HG03175 (cell line): ENCODE results near the gene PAX8.
"Not testable (repeated sequence)": the region's sequence is repeated elsewhere in the genome, so short reads cannot be mapped to it uniquely, and the experiment has no call there.

Source experiments
- ATAC-seq: cut with Tn5 transposase; IDR thresholded peaks from one replicate; pipeline ENCODE4 v1.9.1; 2021; ENCODE audit warnings: mild to moderate bottlenecking, moderate library complexity; ENCODE audit not compliant: unreplicated experiment

The PAX8 gene

DNA sequence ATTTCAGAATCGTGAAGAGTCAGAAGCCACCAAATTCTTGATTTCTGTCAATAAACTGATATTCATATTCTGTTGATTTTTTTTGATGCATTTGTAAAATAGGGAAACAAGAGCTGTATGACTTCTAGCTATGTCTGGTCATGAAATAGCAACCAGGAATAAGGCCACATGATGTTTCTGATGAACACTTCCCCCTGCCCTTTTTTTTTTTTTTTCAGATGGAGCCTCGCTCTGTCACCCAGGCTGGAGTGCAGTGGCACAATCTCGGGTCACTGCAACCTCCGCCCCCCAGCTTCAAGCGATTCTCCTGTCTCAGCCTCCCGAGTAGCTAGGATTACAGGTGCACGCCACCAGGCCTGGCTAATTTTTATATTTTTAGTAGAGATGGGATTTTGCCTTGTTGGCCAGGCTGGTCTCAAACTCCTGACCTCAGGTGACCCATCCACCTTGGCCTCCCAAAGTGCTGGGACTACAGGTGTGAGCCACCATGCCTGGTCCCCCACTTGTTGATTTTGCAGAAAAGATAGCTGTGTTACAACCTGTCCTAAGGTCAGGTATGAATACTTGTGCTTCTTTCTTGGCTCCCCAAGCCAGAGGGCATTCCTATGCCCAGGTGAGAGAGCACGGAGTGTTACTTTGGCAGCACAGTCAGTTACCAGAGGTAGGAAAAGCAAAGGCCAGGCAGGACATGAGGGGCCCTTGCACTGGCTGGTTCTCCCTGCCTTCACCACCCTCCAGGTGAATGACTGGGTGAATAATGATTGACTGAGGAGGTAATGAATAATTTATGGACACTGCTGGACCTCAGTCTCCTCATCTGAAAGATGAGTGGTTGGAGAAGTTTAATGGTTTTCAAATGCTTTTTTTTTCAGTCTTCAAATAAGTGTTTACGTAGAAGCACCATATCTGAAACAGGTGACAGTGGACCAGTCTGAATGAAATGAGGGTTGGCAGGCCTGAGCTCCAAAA lies 39.6 kb downstream of the PAX8 start:
- no peak for ATAC-seq

DNA sequence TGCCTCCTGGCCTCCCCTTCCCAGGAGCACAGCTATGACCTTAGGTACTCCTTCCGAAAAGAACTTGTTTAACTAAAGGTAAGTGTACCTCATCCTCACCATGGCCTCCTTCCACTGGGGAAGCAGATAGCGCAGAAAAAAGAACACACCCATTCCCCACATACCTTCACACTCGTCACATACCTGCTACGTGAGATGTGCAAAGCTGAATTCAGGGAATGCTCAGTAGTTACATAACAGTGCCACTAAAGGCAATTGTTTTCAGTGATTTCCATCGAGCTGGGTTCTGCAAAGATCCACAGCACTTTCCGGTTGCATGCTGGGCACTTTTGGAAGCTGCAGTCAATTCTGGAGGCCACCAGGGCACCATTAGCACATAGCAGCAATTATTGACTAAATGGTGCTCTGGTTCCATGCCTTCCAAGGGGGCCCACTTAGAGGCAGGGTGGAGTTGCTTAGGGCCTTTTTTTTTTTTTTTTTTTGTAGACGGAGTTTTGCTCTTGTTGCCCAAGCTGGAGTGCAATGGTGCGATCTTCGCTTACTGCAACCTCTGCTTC lies 41.0 kb downstream of the PAX8 start:
- ATAC-seq: no peak

DNA sequence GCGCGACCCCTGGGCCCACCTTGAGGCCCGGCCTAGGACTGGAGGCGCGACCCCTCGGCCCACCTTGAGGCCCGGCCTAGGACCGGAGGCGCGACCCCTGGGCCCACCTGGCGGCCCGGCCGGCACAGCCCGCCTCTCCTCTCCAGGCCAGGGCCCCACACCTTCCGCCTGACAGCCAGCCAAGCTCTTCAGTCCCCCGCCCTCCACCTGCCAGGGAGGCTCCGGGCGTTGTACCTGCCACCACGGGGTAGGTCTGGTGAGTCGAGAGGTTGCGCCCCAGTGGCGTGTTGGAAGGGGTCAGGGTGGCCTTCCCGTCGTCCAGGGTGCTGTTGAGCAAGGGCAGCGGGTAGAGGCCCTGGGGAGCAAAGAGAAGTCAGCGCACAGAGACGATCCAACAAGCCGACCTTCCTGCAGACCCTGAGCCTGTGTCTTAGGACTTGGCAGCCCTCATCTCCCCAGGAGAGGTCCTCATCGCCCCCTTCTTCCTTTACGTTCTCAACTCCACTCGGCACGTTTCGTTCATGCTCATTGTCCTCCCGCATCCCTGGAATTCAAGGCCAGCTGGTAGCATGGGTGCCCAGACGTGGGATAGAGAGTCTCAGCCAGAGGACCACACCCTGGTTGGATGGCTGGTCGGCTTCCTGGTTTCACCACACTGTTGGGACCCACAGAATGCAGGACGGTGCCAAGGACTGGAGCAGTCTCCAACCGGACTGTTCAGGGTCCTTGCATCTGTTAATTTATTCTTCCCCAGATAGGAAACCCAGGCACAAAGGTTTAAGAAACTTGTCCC lies 42.2 kb downstream of the PAX8 start:
- no peak for ATAC-seq

DNA sequence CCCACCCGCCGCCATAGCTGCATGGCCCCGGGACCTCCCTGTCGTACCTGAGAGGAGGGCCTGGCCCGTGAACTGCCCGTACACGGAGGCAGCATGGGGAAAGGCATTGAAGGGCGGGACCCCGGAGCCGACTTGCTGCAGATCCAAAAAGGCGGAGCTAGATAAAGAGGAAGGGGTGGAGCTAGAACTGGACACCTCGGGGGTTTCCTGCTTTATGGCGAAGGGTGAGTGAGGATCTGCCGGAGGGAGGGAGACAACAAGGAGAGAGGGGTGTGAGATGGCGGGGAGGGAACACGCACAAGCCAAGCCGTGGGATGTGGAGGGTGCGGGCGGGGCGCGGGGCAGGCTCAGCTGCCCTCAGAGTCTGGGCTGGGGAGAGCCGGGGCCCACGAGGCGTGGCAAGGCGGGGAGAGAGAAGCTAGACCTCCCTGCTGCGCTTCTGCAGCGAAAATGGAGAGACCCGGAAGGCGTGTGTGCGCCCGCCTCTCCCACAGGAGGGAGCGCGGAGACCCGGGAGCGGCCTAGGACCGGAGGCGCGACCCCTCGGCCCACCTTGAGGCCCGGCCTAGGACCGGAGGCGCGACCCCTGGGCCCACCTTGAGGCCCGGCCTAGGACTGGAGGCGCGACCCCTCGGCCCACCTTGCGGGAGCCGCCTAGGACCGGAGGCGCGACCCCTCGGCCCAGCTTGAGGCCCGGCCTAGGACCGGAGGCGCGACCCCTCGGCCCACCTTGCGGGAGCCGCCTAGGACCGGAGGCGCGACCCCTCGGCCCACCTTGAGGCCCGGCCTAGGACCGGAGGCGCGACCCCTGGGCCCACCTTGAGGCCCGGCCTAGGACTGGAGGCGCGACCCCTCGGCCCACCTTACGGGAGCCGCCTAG lies 43.1 kb downstream of the PAX8 start:
- ATAC-seq: not testable (repeated sequence)

DNA sequence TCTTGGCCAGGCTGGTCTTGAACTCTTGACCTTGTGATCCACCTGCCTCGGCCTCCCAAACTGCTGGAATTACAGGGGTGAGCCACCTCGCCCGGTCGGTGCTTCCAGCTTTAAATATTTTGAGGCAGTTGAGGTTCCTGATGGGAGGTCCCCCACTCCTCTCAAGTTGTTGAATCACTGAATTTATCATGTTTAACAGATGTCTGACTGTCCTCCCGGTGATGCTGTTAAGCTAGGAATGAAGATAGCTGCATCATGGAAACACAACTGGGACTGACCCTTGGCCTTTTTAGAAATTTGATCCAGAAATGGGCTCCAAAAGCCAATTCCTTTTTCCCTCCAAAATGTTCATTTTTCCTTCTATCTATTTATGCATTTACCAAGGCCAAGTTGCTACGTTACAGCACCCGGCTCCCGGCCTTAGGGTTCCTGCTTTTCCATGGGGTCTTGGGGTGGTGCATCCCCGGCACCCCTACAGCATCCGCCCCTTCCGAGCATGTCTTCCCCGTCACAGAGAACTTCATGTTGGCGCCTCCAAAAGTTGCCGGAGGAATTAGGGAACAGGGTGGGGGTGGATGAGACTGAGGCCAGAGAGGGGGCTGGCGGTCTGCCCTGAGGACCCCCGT lies 43.9 kb downstream of the PAX8 start:
- ATAC-seq: no peak

DNA sequence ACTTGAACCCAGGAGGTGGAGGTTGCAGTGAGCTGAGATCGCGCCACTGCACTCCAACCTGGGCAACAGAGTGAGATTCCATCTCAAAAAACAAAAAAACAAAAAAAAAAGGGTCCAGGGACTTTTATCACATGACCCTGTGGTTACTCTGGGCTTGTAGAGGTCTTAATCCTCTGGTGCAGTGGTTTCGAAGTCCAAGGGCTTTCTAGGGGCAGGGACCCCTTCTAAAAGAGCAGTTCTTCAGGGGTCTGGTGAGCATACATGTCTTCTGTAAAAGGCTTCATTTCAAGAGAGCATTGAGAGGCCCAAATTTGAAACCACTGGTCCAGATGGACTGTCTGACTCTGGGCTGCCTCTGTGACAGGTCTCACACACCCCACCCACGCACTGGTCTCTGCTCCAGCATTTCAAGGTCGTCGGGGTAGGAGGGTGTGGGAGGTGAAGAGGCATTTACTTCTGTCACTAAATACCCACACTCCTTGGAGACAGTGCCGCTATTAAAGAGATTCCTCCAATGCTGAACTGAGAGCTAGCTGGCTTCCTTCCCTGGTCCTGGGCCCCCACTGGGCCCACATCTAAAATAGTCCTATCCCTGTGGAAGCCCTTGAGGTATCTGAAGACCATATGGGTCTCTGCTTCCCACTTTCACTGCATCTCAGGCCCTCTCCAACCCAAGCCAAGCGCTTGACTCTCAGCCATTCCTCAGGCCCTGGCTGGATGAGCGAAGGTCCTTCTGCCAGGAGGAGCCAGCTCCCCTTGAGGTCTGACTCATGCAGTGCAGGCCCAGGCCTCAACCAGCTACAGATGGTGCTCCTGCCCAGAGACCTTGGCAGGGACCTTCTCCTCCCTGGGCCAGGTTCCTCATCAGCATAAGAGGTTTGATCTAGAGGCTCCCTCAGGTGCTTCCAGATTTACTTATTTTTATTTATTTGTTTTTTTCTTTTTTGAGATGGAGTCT lies 44.8 kb downstream of the PAX8 start:
- ATAC-seq: no peak

DNA sequence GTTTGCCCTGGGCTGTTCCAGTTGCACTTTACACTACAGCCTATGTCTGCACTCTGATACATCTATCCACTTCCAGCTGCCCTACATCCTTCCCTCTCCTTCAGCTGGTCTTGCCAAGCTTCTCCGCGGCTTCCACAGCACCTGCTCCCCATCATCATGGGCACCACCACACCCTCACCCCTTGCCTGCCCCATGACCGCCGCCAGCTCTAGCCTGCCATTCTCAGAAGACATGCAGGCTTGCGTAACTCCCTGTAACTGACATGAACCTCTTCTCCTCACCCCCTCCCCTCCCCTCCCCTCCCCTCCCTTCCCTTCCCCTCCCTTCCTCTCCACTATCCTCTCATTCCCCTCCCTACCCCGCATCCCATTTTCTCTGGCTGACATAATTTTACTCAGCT lies 46.0 kb downstream of the PAX8 start:
- ATAC-seq: no peak

DNA sequence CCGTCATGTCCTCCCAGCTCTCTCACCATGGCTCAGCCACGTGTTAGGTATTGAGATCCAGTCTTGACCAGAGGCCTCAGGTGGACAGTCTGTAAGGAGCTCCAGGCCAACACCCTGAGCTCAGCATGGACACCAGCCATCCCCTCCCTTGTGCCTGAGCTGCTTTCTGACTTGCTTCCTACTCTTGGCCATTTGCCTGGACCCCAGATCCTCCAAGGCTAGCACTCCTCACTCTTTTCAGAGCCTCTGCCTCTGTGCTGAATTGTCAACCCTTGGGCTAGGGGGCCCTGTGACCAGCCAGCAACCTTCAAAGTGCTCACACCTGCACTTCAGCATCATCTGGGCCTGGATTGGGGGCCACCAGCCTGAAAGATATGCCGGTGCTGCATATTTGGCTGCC lies 46.6 kb downstream of the PAX8 start:
- ATAC-seq: no peak

DNA sequence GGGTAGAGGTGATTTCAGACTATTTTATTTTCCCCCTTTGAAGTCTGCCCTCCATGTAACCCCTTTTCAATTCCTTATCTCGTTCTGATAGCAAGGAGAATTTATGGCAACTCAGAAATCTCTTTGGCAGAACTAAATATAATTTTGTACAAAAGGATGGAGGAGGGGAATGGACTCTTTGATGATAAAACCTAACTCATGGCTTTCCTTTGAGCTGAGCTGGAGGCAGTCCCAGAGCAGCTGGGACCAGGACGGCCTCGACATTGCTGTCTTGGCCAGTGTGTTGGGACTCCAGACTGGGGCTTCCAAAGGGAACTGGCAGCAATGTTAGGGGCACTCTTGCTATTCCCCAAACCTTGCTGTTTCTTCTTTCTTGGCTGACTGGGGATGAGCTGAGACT lies 47.7 kb downstream of the PAX8 start:
- ATAC-seq: no peak

DNA sequence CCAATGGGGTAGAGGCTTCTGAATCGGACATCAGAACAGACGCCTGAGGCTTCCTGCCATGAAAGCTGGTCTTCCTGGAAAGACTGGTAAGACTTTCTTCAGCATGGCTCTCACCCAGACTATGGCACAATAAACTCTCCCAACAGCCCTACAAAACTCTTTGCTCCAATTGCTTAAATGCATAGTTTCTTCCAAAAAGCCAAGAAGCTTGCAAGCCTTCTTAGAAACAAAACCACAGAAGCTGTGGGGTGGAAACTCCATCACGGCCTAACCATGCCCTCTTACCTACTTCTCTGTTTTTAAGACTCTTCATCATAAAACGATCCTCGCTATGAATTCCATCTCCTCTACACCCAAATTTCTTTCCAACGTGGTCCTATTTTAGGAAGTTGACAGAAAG lies 48.2 kb downstream of the PAX8 start:
- ATAC-seq: no peak

DNA sequence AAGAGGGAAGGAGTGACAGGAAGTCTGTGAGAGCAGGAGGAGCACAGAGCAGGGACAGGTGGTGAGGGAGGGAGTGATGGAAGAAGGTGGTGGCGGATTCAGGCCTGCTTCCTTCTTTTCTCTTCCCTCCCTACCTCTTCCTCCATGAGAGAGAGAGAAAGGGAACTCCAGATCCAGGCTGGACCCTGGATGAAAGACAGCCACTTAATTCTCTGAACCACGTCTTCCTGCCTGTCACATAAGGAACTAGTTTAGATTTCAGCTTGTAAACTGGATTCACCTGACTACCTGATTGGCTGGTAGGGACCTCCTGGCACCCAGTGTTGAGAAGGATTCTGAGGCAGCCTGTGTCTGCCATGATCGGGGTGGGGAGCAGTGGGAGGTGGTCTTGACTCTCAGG lies 48.9 kb downstream of the PAX8 start:
- no peak for ATAC-seq

DNA sequence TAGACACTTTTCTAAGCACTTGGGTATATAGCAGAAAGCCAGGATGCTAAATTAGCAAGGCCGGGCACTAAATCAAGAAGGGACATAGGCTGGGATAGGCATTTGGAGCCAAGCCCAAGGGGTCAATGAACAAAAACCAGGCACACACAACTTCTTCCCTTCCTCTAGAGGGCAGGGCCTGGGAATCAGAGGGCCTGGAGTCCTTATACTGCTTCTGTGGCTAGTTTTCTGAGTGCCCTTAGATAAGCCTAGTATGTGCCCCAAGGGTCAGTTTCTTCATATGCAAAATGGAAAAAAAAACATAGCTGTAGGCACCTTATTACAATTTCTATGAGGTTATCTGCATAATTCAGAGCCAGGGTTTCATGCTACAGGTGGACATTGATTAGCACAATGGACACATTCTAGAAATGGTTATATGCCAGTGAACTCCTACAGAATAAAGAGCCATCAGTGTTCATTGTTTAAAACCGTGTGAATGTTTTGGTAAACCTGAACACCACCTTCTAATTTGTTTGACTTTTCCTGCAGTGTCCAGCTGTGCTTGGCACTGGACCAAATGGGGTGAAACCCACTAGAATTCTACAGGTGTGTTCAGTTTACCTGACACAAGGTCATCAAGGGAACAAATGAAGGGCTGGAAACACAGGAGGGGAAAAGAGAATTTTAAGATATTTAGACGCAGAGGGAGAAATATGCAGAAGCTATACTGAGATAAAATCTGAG lies 49.6 kb downstream of the PAX8 start:
- ATAC-seq: no peak

DNA sequence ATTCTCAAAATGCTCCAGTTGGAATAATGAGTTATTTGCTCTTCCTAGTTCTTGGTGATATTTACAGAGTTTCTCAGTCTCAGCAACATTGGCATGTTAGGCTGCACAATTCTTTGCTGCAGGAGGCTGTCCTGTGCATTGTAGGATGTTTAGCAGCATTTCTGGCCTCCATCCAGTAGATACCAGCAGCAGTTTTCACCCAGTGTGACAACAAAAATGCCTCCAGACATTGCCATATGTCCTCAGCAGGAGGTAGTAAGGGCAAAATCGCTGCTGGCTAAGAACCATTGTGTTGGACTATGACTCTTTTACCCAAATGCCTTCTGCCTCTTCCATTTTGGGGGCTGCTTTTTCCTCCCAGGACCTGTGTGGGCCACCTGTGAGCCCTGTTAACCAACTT lies 50.4 kb downstream of the PAX8 start:
- ATAC-seq: no peak

DNA sequence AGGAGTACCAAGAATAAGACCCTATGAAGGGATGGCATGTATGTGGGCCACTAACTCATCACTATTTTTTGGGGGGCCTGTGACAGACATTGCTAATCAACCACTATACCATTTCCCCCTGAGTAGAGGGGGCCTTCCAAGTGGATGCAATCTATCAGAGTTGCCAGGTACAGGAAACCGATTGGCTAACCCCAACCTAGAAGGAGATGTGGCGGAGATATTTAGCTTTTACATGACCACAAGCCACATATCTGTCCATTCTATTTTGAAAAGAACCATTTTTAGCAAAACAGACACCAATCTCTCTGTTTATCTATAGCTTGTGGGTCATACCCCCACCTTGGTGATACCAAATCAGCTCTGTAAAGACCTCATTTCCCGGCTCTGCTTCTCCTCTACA lies 51.0 kb downstream of the PAX8 start:
- ATAC-seq: no peak

DNA sequence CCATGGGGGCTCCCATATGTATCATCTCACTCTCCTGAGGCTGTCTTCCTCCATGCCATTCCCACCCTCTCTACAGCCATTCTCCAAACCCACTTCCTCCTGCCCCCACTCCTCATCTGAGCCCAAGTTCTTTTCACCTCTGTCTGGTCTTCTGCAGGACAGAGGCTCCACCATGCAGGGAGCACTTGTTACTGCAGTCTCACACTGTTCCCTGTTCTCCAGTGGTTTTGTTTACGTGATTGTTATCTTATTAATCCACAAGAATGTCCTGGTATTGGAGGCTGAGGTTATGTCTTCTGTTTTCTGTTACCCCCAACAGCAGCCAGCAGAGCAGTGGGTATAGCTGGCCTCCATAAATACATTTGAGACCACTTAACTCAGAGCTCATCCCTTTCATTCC lies 51.4 kb downstream of the PAX8 start:
- ATAC-seq: no peak

DNA sequence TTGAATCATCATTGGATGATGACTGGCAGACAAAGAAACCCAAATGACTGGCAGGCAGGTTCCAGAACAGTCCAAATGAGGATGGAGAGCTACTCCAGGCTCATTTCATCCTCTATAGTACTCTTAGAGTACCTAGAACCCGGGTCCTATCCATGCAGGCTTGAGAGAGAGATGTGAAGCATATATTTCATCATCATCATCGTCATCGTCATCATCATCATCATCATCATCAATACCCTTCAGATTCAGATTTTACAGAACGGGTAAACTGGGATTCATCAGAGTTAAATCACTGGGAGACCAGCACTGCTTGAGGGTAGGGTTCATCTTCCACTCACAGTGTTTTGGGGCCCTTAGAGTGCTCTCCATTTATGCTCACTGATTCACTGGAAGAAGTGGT lies 52.3 kb downstream of the PAX8 start:
- no peak for ATAC-seq

DNA sequence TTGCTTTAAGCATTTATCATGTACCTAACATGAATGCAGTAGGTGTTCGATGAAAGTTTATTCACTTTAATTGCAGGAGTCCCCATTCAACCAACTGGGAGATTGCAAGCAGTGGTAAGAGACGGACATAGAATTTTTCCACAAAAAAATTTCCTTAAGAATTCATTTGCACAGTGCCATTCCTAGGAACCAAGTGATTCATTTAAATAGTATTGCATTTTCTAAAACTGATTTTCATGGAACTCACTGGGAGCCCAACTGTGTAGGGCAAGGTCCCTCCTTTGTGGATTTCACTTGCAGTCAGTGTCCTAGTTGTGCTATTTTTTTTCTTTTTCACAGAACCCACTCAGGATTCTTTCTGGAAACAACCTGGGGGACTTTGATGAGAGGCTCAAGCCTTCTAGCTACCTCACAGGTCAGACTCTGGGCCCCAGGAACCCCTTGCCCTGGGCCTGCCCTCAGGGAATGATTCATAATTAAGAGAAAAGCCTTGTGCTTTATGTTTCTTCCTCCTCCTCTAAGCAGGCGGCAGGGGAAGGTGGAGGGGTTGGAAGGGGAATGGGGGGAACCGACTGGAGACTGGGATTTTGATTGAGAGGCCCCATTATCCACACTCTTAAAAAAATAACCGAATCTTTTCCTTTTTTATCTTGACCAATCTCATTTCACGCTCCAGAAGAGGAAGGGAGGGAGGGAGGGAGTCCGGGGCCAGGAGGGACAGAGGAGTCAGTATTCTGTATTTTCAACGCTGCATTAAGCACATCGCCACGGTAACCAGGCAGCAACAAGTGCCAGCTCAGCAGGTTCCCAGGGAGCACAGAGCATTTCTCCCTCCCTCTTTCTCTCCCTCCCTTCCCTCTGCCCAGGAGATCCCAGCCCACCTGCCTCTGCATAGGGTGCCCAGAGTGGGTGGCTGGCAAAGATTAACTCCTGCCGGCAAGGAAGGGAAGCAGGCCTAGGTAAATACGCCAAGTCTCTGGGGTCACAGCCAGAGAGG lies 53.2 kb downstream of the PAX8 start:
- no peak for ATAC-seq
